GM18499 (cell line): Measurements from ENCODE around the gene C13orf42.

ENCODE experiments used
- ATAC-seq: cut with Tn5 transposase; IDR thresholded peaks from one replicate; pipeline ENCODE4 v1.9.1; 2021; ENCODE audit warnings: moderate number of reproducible peaks; ENCODE audit not compliant: insufficient read depth, unreplicated experiment

C13orf42 gene

DNA sequence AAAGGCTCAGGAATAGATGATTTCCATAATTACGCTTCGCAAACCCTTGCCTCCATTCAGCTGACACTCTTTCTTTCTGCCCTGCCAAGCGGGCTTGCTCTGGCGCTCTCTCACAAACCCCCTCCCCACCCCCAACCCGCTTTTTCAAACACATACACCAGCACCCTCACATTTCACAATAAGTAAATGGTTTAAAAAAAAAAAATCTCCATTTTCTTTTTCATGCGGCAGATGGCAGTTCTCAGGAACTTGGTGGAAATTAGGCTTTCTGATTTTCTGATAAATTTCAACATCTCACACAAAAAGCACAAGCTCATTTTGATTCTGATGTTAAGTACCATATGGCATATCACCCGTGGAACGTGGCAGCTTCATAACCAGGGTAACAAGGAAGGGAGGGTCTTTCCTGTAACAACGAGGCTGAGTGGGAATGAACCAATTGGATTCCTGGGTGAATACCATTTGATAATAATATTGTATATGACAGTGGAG is 43.8 kb downstream of the C13orf42 start:
- no peak for ATAC-seq

DNA sequence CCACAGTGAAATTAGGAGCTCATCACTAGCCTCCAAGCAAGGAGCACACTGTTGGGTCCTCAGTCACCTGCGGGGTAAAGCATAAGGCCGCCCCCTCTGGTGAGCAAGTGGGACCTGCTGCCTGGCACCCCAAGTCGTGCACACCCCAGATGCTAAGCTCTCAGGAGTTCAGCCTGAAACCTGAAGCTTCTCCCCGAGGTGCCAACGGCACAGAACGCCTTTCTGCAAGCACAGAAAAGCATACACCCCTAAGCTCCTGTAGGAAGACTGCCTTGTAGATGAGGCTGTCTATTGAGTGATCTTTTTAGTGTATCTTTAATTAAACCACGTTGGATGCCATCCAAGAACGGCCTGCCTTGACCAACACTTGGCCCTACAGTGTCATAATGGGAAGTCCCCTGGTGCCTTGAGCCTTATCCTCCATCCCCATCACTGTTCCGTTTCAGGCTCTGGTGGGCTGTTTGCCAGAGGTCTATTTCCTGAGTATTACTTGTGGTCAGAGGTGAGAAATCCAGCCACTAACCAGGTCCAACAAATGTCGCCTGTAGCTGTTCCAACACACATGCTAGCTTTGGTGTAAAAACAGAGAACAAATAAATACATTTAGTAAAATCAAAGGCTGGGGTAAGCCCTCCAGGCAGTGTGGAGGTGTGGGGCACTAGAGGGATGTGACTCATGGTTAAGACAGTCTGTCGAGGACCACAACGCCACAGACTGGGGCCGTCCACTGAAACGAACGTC is 44.8 kb downstream of the C13orf42 start:
- ATAC-seq: no peak

- ATAC-seq: no peak
Measured at GRCh38 chr13:51065372-51066090, 45.5 kb downstream of the C13orf42 start.

DNA sequence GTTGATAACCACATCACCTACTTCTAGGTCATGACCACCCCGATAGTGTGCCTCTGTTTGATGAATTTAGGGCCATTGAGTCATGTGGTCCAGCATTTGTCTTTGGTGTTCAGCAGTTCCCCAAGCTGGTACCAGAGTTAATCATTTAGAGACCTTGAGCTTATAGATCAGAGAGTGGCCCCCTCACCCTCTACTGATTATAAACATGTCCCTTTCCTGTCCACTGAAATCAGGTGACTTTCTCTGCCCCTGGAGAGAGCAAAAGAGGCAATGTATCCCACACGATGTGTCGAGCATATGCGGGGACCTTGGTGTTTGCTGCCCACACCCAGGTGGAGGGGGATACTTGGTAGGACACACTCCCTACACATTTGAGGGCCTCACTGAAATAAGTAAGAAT is 46.3 kb downstream of the C13orf42 start:
- ATAC-seq: no peak

DNA sequence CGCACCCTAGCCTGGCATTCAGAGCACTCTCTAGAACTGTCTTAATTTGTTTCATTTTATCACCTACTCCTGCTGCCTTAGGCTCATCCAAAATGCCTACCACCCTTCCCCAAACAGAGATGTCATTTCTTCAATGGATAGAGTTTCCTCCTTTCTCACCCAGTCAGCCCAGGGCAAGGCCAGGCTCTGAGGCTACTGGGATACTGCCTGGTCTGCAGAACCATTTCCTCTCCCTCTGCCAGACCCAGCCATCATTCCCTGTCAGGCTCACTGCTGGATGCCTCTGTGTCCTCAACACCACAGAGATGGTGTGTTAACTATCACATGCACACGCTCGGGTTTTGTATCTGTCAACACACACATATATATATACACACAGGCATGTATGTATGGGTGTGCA is 47.2 kb downstream of the C13orf42 start:
- ATAC-seq: no peak

GRCh38 chr13:51058461-51059167 is 52.5 kb downstream of the C13orf42 start:
- ATAC-seq: no peak

GRCh38 chr13:51057906-51058305 is 53.2 kb downstream of the C13orf42 start:
- no peak for ATAC-seq

DNA sequence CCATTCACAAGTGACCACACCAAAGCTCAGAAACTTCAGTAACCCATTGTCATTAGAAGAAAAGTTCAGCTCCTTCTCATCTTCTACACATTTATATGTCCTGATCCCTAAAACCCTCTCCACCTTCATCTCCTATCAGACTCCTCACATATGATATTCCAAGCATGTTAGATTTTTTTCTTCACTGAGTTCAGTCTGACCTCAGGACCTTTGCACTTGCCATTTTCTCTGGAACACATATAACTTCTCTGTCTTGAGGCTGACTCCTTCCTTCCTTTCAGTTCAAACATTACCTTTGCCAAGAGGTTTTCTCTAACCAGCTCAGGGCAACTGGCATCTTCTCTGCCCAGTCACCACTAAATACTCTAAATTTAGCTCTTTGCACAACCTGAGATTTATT is 54.1 kb downstream of the C13orf42 start:
- ATAC-seq: no peak

DNA sequence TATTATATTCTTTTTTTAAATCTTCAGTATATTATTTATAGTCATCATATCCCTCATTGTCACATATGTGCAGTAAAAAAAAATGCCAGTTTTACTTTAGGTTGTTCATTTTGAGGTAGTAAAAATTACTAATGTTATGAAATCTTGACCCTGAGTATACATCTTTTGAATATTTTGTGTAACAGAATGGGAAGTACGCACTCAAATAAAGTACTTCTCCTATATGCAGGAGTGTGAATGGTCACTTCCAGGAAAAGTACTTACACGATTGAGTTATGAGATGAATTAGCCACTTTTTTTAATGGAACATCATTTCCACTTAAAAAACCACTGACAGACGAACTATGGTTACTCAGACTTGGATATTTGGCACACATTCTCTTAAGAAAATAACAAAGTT is 58.5 kb downstream of the C13orf42 start:
- ATAC-seq: no peak

GRCh38 chr13:51050021-51050830 is 60.8 kb downstream of the C13orf42 start:
- ATAC-seq: no peak

DNA sequence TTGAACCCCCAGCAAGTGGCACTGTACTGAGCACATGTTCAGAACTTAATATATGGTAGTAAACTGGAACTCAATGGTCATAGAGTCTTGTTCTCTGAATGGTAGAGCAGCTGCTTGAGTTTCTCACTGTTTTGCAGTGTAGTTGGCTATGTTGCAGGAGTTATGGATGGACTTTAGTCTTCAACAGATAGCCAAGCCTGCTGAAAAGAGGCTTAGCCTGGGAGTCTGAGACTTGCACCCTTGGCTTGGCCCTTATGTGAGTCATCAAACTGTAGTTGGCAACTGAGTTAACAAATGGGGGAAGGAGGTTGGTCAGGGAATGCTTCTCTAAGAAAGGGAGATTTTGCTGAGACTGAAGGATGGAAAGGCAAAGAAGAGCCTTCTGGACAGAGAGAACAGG is 62.5 kb downstream of the C13orf42 start:
- ATAC-seq: no peak

DNA sequence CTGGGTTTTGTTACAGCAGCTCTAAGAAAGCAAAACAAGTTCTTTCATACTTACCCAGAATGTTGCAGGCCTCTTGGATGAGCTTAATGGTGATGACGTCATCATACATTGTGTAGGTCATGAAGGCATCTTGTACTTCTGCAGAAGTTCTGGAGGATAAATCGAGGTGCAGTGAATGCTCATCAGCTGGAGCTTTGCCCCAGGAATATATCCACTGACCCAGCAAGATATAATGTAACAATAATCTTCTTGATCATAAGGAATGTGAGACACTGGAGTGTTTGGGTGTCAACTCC is 63.0 kb downstream of the C13orf42 start:
- no peak for ATAC-seq

- no peak for ATAC-seq
Measured at GRCh38 chr13:51047434-51048165, 63.5 kb downstream of the C13orf42 start.

GRCh38 chr13:51045451-51045850 is 65.6 kb downstream of the C13orf42 start:
- no peak for ATAC-seq

DNA sequence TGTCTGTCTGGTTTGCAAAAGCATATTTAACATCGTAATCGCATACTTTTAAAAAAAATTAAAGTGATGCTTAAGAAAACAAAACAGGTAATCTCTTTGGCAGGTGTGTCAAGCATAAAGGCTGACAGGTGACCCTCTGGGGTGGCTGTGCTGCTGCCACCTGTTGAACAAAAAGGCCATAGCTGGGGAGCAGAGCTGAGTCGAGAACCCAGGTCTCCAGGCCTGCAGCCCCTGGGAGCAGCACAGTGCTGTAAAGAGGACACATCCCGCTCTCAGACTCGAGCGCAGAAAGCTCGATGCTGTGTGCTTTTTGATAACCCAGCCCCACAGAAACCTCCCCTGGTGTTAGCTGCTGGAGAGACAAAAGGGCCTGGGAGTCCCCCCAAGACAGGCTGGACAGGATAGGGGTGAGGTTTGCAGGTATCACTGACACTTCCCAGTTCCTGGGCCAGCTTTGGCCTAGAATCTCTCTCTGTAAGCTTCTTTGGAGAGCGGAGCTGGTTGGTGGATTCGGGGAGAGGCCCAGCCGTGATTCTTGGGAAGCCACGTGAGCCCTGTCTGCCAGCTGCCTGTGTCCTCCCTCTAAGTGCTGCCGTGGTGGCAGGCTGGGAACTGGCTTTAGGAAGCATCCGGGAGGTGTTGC is 66.9 kb downstream of the C13orf42 start:
- ATAC-seq: no peak

- ATAC-seq: no peak
Measured at GRCh38 chr13:51043310-51043709, 67.8 kb downstream of the C13orf42 start.

DNA sequence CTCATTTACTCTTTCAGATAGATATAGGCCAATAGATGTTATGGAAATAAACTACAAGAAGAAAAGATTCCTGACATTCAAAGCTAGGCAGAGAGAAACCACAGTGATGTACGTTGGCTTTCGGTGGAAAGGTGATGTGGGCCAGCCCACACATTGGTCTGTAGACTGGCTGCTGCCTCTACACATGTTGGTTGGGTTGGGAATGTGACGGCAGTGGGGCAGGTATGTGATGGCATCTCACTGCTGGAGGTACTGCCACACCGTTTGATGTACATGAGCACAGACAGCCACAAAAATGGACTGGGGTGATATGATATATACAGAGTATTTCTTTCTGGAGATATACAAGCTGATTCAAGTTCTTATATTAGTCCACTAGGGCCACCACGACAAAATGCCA is 69.4 kb downstream of the C13orf42 start:
- ATAC-seq: no peak

- no peak for ATAC-seq
Measured at GRCh38 chr13:51041126-51041525, 69.9 kb downstream of the C13orf42 start.

- no peak for ATAC-seq
Measured at GRCh38 chr13:51040431-51040830, 70.6 kb downstream of the C13orf42 start.
